Loucy (cell line): Measurements from ENCODE around the gene FBXL13.

Experiments
- EZH2phosphoT487 ChIP-seq: fragments of 200-600 bp; IDR thresholded peaks from 2 replicates; pipeline ENCODE4 v1.6.1; 2018; ENCODE audit warnings: antibody characterized with exemption, mild to moderate bottlenecking, moderate library complexity, borderline replicate concordance
- TF ChIP-seq, protein P1 (sequence below): fragments of 200-600 bp; sonication (generic); conservative IDR thresholded peaks from 2 replicates; pipeline ENCODE4 v1.5.1; 2014; ENCODE audit warnings: mild to moderate bottlenecking, antibody characterized with exemption, low read length

GRCh38 chr7:103058122-103058521 is 16.5 kb downstream of the FBXL13 start:
- TF ChIP-seq, protein P1, sequence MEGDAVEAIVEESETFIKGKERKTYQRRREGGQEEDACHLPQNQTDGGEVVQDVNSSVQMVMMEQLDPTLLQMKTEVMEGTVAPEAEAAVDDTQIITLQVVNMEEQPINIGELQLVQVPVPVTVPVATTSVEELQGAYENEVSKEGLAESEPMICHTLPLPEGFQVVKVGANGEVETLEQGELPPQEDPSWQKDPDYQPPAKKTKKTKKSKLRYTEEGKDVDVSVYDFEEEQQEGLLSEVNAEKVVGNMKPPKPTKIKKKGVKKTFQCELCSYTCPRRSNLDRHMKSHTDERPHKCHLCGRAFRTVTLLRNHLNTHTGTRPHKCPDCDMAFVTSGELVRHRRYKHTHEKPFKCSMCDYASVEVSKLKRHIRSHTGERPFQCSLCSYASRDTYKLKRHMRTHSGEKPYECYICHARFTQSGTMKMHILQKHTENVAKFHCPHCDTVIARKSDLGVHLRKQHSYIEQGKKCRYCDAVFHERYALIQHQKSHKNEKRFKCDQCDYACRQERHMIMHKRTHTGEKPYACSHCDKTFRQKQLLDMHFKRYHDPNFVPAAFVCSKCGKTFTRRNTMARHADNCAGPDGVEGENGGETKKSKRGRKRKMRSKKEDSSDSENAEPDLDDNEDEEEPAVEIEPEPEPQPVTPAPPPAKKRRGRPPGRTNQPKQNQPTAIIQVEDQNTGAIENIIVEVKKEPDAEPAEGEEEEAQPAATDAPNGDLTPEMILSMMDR, result no peak
- TF ChIP-seq EZH2phosphoT487, result no peak
